ENCODE data around the gene TIMP3. TPM values are rescaled to one million over a fixed set of nuclear protein-coding genes. Genes with fewer than 3 reads are reported as not detected.

The TIMP3 gene
- total and polyA plus RNA-seq, 2 donors (not counting 1 experiment from before 2014, with no cell fraction given), result not detected

- ChIA-PET POLR2A (no interaction called here), CTCF (no interaction called here)
- Histone ChIP-seq H3K27me3 (replicated peaks in 1 of 4; ENCODE audit: control extremely low read depth in 1 of 4, control insufficient read depth in 3 of 4, insufficient read depth in 4 of 4, low read length in 3 of 4) (no peaks in the 10 kb centered on the region), H3K4me2 (replicated peaks; ENCODE audit: low read depth, low read length, poor library complexity, severe bottlenecking) (no peak overlapping the region), H3K9me3 (ENCODE audit: control extremely low read depth in 1 of 3, control insufficient read depth in 2 of 3, insufficient read depth in 1 of 3, low read length in 2 of 3) (no peaks in the 10 kb centered on the region), H2AFZ (ENCODE audit: insufficient read depth, low read depth, low read length, poor library complexity, severe bottlenecking) (no peak overlapping the region), H3K4me1 (ENCODE audit: control insufficient read depth in 2 of 2, insufficient read depth in 2 of 2, low read length in 2 of 2) (no peaks in the 10 kb centered on the region), H4K20me1 (ENCODE audit: control insufficient read depth, insufficient read depth, low read length, poor library complexity, severe bottlenecking) (no peaks in the 10 kb centered on the region), H3K9ac (ENCODE audit: low read length) (no peak overlapping the region), H3K36me3 (replicated peaks in 1 of 2; ENCODE audit: control extremely low read depth in 1 of 2, control insufficient read depth in 1 of 2, extremely low read depth in 1 of 2, insufficient read depth in 2 of 2, low read length in 1 of 2) (no peaks in the 10 kb centered on the region), H3K79me2 (ENCODE audit: control insufficient read depth, insufficient read depth, low read length) (no peaks in the 10 kb centered on the region), H3K4me3 (ENCODE audit: control extremely low read depth in 1 of 5, extremely low read depth in 1 of 5, insufficient read depth in 1 of 5, low read depth in 2 of 5, low read length in 4 of 5) (no peak overlapping the region), H3K27ac (ENCODE audit: low read length in 2 of 2) (no peak overlapping the region)
- intact Hi-C loops (cut with micrococcal nuclease), result no loop called here
- WGBS (ENCODE audit: insufficient coverage), result 100% methylated on average over 3 of the region's 4 CpGs
- H3K27me3 Mint-ChIP-seq, result peaks cover 11% of the 10 kb centered on the region
- DNase-seq (no peak), ATAC-seq (ENCODE audit: low read depth) (no peak)
- H3K4me1 Mint-ChIP-seq, result no peaks in the 10 kb centered on the region
- TF ChIP-seq EZH2 (IDR thresholded peaks at IDR 0.05; ENCODE audit: borderline replicate concordance, insufficient read depth, low read depth, low read length, poor library complexity, severe bottlenecking), result no peak
- TF ChIP-seq CTCF (IDR thresholded peaks at IDR 0.05), result no peak
- no peak overlapping the region for H3K4me3 Mint-ChIP-seq
- H3K27ac Mint-ChIP-seq, result no peak overlapping the region
- H3K9me3 Mint-ChIP-seq (ENCODE audit: insufficient read depth), result no peaks in the 10 kb centered on the region
These were observed 60.6 kb downstream of the TIMP3 start for GRCh38 chr22:32862083-32862482.

- H3K9me3 ChIP-seq (ENCODE audit: control extremely low read depth in 1 of 3, control insufficient read depth in 2 of 3, insufficient read depth in 1 of 3, low read length in 2 of 3), result no peaks in the 10 kb centered on the region
- H3K4me2 ChIP-seq (replicated peaks; ENCODE audit: low read depth, low read length, poor library complexity, severe bottlenecking), result no peak overlapping the region
- H3K27me3 ChIP-seq (replicated peaks in 1 of 4; ENCODE audit: control extremely low read depth in 1 of 4, control insufficient read depth in 3 of 4, insufficient read depth in 4 of 4, low read length in 3 of 4), result no peaks in the 10 kb centered on the region
- no peaks in the 10 kb centered on the region for H3K9me3 Mint-ChIP-seq (ENCODE audit: insufficient read depth)
- intact Hi-C loops (cut with micrococcal nuclease), result no loop called here
- TF ChIP-seq CTCF (IDR thresholded peaks at IDR 0.05) (no peak), EZH2 (IDR thresholded peaks at IDR 0.05; ENCODE audit: borderline replicate concordance, insufficient read depth, low read depth, low read length, poor library complexity, severe bottlenecking) (no peak)
- H3K4me1 Mint-ChIP-seq, result no peaks in the 10 kb centered on the region
- H3K4me1 ChIP-seq (ENCODE audit: control insufficient read depth in 2 of 2, insufficient read depth in 2 of 2, low read length in 2 of 2), result no peaks in the 10 kb centered on the region
- no peaks in the 10 kb centered on the region for H3K36me3 ChIP-seq (replicated peaks in 1 of 2; ENCODE audit: control extremely low read depth in 1 of 2, control insufficient read depth in 1 of 2, extremely low read depth in 1 of 2, insufficient read depth in 2 of 2, low read length in 1 of 2)
- H3K4me3 ChIP-seq (ENCODE audit: control extremely low read depth in 1 of 5, extremely low read depth in 1 of 5, insufficient read depth in 1 of 5, low read depth in 2 of 5, low read length in 4 of 5), result no peak overlapping the region
- ChIA-PET CTCF (no interaction called here), POLR2A (no interaction called here)
- peaks cover 11% of the 10 kb centered on the region for H3K27me3 Mint-ChIP-seq
- H2AFZ ChIP-seq (ENCODE audit: insufficient read depth, low read depth, low read length, poor library complexity, severe bottlenecking), result no peak overlapping the region
- no peaks in the 10 kb centered on the region for H4K20me1 ChIP-seq (ENCODE audit: control insufficient read depth, insufficient read depth, low read length, poor library complexity, severe bottlenecking)
- DNase-seq (no peak), ATAC-seq (ENCODE audit: low read depth) (no peak)
- H3K27ac Mint-ChIP-seq, result no peak overlapping the region
- WGBS (ENCODE audit: insufficient coverage), result 98% methylated on average over 4 of the region's 8 CpGs
- H3K27ac ChIP-seq (ENCODE audit: low read length in 2 of 2), result no peak overlapping the region
- H3K4me3 Mint-ChIP-seq, result no peak overlapping the region
- no peak overlapping the region for H3K9ac ChIP-seq (ENCODE audit: low read length)
- no peaks in the 10 kb centered on the region for H3K79me2 ChIP-seq (ENCODE audit: control insufficient read depth, insufficient read depth, low read length)
These were observed 61.6 kb downstream of the TIMP3 start for GRCh38 chr22:32862936-32863661.

Data from B cell (primary cell).